ENCODE results near the gene SGF29.

SGF29 gene

GRCh38 chr16:28528463-28528867 is 25.3 kb upstream of the SGF29 start:
- Histone ChIP-seq H3K9me2 (replicated peaks; ENCODE audit: insufficient read depth, low read length) (no peaks in the 10 kb centered on the region), H2AFZ (ENCODE audit: low read depth, low read length, severe bottlenecking) (no peak overlapping the region), H4K20me1 (ENCODE audit: low read depth, low read length) (no peaks in the 10 kb centered on the region), H3K9me3 (ENCODE audit: insufficient read depth, low read length) (no peaks in the 10 kb centered on the region), H3K4me3 (ENCODE audit: insufficient read depth, low read length, poor library complexity, severe bottlenecking) (no peak overlapping the region), H3F3A (ENCODE audit: insufficient read depth) (no peaks in the 10 kb centered on the region), H3K4me2 (ENCODE audit: low read depth, low read length, poor library complexity, severe bottlenecking) (no peak overlapping the region), H3K27me3 (ENCODE audit: low read length) (no peaks in the 10 kb centered on the region), H3K79me2 (ENCODE audit: insufficient read depth, low read length) (no peaks in the 10 kb centered on the region), H3K27ac (ENCODE audit: low read depth, low read length) (no peak overlapping the region), H3K36me3 (ENCODE audit: low read length) (no peaks in the 10 kb centered on the region), H3K9ac (ENCODE audit: low read length) (no peak overlapping the region)
- TF ChIP-seq EZH2phosphoT487 (conservative IDR thresholded peaks at IDR 0.05; ENCODE audit: low read length), result no peak

GRCh38 chr16:28529124-28529523 is 24.6 kb upstream of the SGF29 start:
- Histone ChIP-seq H3K79me2 (ENCODE audit: insufficient read depth, low read length) (no peaks in the 10 kb centered on the region), H2AFZ (ENCODE audit: low read depth, low read length, severe bottlenecking) (no peak overlapping the region), H3K27ac (ENCODE audit: low read depth, low read length) (no peak overlapping the region), H3K36me3 (ENCODE audit: low read length) (no peaks in the 10 kb centered on the region), H3F3A (ENCODE audit: insufficient read depth) (no peaks in the 10 kb centered on the region), H3K9ac (ENCODE audit: low read length) (no peak overlapping the region), H3K9me3 (ENCODE audit: insufficient read depth, low read length) (no peaks in the 10 kb centered on the region), H3K9me2 (replicated peaks; ENCODE audit: insufficient read depth, low read length) (no peaks in the 10 kb centered on the region), H3K4me3 (ENCODE audit: insufficient read depth, low read length, poor library complexity, severe bottlenecking) (no peak overlapping the region), H3K27me3 (ENCODE audit: low read length) (no peaks in the 10 kb centered on the region), H3K4me2 (ENCODE audit: low read depth, low read length, poor library complexity, severe bottlenecking) (no peak overlapping the region), H4K20me1 (ENCODE audit: low read depth, low read length) (no peaks in the 10 kb centered on the region)
- no peak for TF ChIP-seq EZH2phosphoT487 (conservative IDR thresholded peaks at IDR 0.05; ENCODE audit: low read length)
- TF ChIP-seq, protein P1, sequence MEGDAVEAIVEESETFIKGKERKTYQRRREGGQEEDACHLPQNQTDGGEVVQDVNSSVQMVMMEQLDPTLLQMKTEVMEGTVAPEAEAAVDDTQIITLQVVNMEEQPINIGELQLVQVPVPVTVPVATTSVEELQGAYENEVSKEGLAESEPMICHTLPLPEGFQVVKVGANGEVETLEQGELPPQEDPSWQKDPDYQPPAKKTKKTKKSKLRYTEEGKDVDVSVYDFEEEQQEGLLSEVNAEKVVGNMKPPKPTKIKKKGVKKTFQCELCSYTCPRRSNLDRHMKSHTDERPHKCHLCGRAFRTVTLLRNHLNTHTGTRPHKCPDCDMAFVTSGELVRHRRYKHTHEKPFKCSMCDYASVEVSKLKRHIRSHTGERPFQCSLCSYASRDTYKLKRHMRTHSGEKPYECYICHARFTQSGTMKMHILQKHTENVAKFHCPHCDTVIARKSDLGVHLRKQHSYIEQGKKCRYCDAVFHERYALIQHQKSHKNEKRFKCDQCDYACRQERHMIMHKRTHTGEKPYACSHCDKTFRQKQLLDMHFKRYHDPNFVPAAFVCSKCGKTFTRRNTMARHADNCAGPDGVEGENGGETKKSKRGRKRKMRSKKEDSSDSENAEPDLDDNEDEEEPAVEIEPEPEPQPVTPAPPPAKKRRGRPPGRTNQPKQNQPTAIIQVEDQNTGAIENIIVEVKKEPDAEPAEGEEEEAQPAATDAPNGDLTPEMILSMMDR (IDR thresholded peaks at IDR 0.05; ENCODE audit: insufficient read depth, low read length, poor library complexity, severe bottlenecking), result no peak

GRCh38 chr16:28531777-28532744 is 21.7 kb upstream of the SGF29 start:
- no peak overlapping the region for H3K9ac ChIP-seq (ENCODE audit: low read length)

More at GRCh38 chr16:28531777-28532744, 21.7 kb upstream of the SGF29 start:
- Histone ChIP-seq H3K9me3 (ENCODE audit: insufficient read depth, low read length) (no peaks in the 10 kb centered on the region), H3K79me2 (ENCODE audit: insufficient read depth, low read length) (no peaks in the 10 kb centered on the region), H2AFZ (ENCODE audit: low read depth, low read length, severe bottlenecking) (no peak overlapping the region), H3K36me3 (ENCODE audit: low read length) (no peaks in the 10 kb centered on the region), H3K27me3 (ENCODE audit: low read length) (no peaks in the 10 kb centered on the region), H4K20me1 (ENCODE audit: low read depth, low read length) (no peaks in the 10 kb centered on the region), H3F3A (ENCODE audit: insufficient read depth) (no peaks in the 10 kb centered on the region), H3K9me2 (replicated peaks; ENCODE audit: insufficient read depth, low read length) (no peaks in the 10 kb centered on the region), H3K4me2 (ENCODE audit: low read depth, low read length, poor library complexity, severe bottlenecking) (no peak overlapping the region), H3K27ac (ENCODE audit: low read depth, low read length) (no peak overlapping the region), H3K4me3 (ENCODE audit: insufficient read depth, low read length, poor library complexity, severe bottlenecking) (no peak overlapping the region)
- TF ChIP-seq, protein P1 (IDR thresholded peaks at IDR 0.05; ENCODE audit: insufficient read depth, low read length, poor library complexity, severe bottlenecking), result no peak
- no peak for TF ChIP-seq EZH2phosphoT487 (conservative IDR thresholded peaks at IDR 0.05; ENCODE audit: low read length)

Data from SU-DHL-6 (cell line).